ENCODE measurements around the gene USP6NL.

USP6NL gene

DNA sequence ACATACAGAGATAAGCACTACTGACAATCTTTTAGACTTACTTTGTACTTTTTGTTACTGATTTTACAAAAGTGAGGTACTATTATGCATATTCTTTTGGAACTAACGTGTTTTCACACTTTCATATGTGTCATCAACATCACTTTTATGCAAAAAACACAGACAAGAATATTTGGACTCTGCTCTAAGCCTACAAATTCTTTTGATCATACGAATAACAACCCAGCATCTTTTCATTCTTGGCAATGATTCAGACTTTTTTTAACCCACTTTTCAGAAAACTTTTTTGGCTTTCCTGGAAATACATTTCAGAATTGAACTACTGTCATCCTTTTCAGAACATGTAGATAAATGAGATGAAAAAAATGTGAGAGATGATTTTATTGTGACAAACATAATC lies 30.2 kb downstream of the USP6NL start:
- no peak overlapping the region for H3K4me3 ChIP-seq (ENCODE audit: low read length)

DNA sequence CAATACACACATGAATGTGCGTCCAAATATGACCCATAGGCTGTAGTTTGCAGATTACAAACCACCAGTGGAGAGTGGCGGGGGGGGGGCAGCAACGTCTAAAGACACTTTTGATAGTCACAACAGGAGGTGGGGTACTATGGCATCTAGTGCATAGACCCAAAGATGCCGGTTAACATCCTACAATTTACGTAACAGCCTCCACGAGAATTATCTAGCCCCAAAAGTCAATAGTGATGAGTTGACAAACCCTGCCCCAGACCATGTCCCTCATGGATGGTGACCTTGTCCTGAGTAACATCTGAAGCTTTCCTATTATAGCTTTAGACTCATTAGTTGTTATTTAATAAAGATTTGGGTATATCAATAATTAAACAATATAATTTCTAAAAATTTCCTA lies 31.6 kb downstream of the USP6NL start:
- Histone ChIP-seq H3K4me3 (ENCODE audit: low read length) (no peak overlapping the region), H3K36me3 (ENCODE audit: control insufficient read depth, insufficient read depth, low read length) (no peaks in the 10 kb centered on the region), H3K4me1 (ENCODE audit: control insufficient read depth, insufficient read depth, low read length) (no peaks in the 10 kb centered on the region), H3K27me3 (ENCODE audit: control insufficient read depth, insufficient read depth, low read length) (no peaks in the 10 kb centered on the region), H3K9me3 (ENCODE audit: control insufficient read depth, low read length) (no peaks in the 10 kb centered on the region), H3K9ac (ENCODE audit: low read length) (no peak overlapping the region)

More for the DNA sequence above, 30.2 kb downstream of the USP6NL start:
- Histone ChIP-seq H3K4me1 (ENCODE audit: control insufficient read depth, insufficient read depth, low read length) (no peaks in the 10 kb centered on the region), H3K27me3 (ENCODE audit: control insufficient read depth, insufficient read depth, low read length) (no peaks in the 10 kb centered on the region), H3K9me3 (ENCODE audit: control insufficient read depth, low read length) (no peaks in the 10 kb centered on the region), H3K9ac (ENCODE audit: low read length) (no peak overlapping the region), H3K36me3 (ENCODE audit: control insufficient read depth, insufficient read depth, low read length) (no peaks in the 10 kb centered on the region)

DNA sequence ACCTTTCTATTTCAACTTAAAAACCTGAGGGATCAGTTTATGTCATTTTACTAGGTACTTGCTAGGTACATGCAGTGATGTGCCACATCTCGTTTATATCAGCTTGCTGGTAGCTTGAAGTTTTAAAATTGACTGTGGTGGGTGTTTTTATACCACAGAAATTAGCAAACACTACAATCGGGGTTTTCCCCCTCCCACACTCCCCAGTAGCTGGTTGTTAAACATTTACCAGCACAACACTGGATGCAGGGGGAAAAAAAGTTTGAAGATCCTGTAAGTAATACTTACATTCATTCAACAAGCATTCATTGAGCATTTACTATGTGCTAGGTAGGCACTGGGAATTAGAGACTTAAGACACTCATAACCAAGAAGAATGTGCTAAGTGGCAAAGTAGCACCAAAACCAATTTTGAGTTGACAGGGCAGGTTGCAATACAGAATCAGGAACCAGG lies 32.6 kb downstream of the USP6NL start:
- Histone ChIP-seq H3K27me3 (ENCODE audit: control insufficient read depth, insufficient read depth, low read length) (no peaks in the 10 kb centered on the region), H3K9ac (ENCODE audit: low read length) (no peak overlapping the region), H3K4me1 (ENCODE audit: control insufficient read depth, insufficient read depth, low read length) (no peaks in the 10 kb centered on the region), H3K36me3 (ENCODE audit: control insufficient read depth, insufficient read depth, low read length) (no peaks in the 10 kb centered on the region), H3K4me3 (ENCODE audit: low read length) (no peak overlapping the region), H3K9me3 (ENCODE audit: control insufficient read depth, low read length) (no peaks in the 10 kb centered on the region)

DNA sequence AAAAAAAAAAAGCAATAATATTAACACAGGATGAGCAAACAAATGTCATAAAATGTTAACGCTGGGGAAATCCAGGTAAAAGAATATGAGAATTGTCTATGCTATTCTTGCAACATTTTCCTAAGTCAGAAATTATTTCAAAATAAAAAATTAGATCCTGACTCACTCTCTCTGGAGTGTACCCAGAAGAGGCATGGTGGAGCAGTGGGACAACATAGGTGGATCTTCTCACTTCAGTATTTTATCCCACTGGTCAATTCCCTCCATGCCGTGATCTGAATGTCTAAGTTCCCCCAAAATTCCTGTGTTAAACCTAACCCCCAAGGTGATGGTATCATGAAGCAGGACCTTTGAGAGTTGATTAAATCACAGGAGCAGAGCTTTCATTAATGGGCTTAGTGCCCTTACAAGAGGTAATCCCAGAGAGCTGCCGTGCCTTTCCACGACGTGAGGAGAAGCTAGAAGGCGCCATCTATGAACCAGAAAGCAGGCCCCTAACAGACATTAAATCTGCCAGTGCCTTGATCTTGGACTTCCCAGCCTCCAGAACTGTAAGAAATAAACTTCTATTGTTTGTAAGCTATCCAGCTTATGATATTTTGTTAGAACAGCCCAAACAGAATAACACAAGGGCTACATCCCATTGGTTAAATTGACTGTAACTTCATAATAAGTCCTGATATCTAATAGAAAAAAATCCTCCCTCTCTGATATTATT lies 35.2 kb downstream of the USP6NL start:
- H3K4me1 ChIP-seq (ENCODE audit: control insufficient read depth, insufficient read depth, low read length) = no peaks in the 10 kb centered on the region
- H3K9ac ChIP-seq (ENCODE audit: low read length) = no peak overlapping the region
- no peaks in the 10 kb centered on the region for H3K9me3 ChIP-seq (ENCODE audit: control insufficient read depth, low read length)

DNA sequence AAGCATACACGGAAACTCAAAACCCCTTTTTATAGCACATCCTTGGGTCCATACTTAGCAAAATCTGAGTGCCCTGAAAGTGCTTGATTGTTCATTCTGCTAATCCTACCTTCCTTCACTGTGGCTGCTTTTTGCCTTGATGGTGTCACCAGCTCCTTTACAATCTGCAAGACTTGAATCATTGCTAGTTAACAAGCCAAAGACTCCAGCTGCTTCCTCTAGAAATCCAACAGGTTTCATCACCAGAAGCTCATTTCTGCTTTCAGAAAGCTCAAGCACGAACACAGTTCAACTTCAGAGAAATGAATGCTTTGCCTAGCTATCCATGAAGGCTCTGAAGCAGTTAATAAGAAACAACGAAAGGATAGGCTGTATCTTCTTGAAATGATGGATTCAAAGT lies 38.0 kb downstream of the USP6NL start:
- Histone ChIP-seq H3K4me3 (ENCODE audit: low read length) (no peak overlapping the region), H3K9ac (ENCODE audit: low read length) (no peak overlapping the region), H3K27me3 (ENCODE audit: control insufficient read depth, insufficient read depth, low read length) (no peaks in the 10 kb centered on the region), H3K36me3 (ENCODE audit: control insufficient read depth, insufficient read depth, low read length) (no peaks in the 10 kb centered on the region), H3K4me1 (ENCODE audit: control insufficient read depth, insufficient read depth, low read length) (no peaks in the 10 kb centered on the region), H3K9me3 (ENCODE audit: control insufficient read depth, low read length) (no peaks in the 10 kb centered on the region)

More for the DNA sequence above, 35.2 kb downstream of the USP6NL start:
- no peak overlapping the region for H3K4me3 ChIP-seq (ENCODE audit: low read length)
- H3K36me3 ChIP-seq (ENCODE audit: control insufficient read depth, insufficient read depth, low read length) = no peaks in the 10 kb centered on the region
- no peaks in the 10 kb centered on the region for H3K27me3 ChIP-seq (ENCODE audit: control insufficient read depth, insufficient read depth, low read length)

DNA sequence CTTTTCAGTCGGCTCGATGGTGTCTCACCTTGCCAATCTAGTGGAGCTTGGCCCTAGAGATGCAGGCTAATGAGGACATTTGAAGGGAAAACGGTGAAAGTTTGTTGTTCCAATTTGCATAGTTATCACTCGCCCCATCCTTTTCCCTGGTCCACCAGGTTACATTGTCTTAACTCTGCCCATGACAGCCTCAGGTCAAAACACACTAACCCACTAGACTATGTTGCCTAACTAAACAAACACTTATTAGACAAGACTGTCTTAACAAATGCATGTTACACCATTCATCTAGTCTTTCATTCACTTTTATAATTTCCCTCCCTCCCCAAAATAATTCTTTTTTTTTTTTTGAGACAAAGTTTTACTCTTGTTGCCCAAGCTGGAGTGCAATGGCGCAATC lies 40.7 kb downstream of the USP6NL start:
- Histone ChIP-seq H3K9me3 (ENCODE audit: control insufficient read depth, low read length) (no peaks in the 10 kb centered on the region), H3K36me3 (ENCODE audit: control insufficient read depth, insufficient read depth, low read length) (no peaks in the 10 kb centered on the region), H3K27me3 (ENCODE audit: control insufficient read depth, insufficient read depth, low read length) (no peaks in the 10 kb centered on the region), H3K4me1 (ENCODE audit: control insufficient read depth, insufficient read depth, low read length) (no peaks in the 10 kb centered on the region), H3K4me3 (ENCODE audit: low read length) (no peak overlapping the region), H3K9ac (ENCODE audit: low read length) (no peak overlapping the region)

DNA sequence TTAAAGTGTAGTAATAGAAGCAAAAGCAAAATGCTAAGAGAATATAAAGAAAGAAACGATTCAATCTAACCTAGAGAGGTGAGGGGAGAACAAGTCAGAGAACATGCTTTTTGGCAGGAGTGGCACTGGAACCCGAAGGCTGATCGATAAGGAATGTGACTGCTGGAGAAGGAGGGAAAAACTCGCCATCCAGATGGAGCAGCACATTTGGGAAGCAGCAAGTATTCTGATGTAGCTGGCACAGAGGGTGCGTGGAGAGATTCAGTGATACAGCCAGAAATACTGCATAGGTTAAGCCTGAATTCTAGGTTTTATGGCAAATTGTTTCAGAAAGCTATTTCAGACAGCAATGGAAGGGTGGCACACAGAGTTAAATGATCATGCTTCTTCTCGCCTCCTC lies 42.0 kb downstream of the USP6NL start:
- H3K27me3 ChIP-seq (ENCODE audit: control insufficient read depth, insufficient read depth, low read length) = no peaks in the 10 kb centered on the region
- no peaks in the 10 kb centered on the region for H3K4me1 ChIP-seq (ENCODE audit: control insufficient read depth, insufficient read depth, low read length)
- no peaks in the 10 kb centered on the region for H3K9me3 ChIP-seq (ENCODE audit: control insufficient read depth, low read length)
- H3K4me3 ChIP-seq (ENCODE audit: low read length) = no peak overlapping the region
- no peak overlapping the region for H3K9ac ChIP-seq (ENCODE audit: low read length)
- no peaks in the 10 kb centered on the region for H3K36me3 ChIP-seq (ENCODE audit: control insufficient read depth, insufficient read depth, low read length)

DNA sequence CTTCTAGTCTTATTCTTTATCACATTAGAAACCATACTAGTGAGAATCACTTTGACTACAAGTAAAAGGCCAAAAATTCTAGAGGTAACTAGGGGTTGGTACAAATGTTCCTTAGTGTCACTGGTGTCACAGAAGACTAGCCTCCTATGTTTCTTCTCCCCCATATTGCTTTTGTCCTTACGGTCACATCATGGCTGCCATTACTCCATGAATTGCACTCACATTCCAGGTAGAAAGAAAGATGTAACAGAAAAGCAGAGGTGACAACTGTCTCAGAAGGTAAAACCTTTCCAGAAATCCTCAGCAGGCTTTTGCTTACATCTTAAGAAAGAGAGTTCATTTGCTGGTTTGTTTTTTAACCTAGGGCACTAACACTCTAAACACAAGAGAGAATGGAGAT lies 42.9 kb downstream of the USP6NL start:
- no peaks in the 10 kb centered on the region for H3K36me3 ChIP-seq (ENCODE audit: control insufficient read depth, insufficient read depth, low read length)
- peaks cover 3% of the 10 kb centered on the region for H3K4me1 ChIP-seq (ENCODE audit: control insufficient read depth, insufficient read depth, low read length)
- no peak overlapping the region for H3K4me3 ChIP-seq (ENCODE audit: low read length)
- no peaks in the 10 kb centered on the region for H3K9me3 ChIP-seq (ENCODE audit: control insufficient read depth, low read length)
- no peaks in the 10 kb centered on the region for H3K27me3 ChIP-seq (ENCODE audit: control insufficient read depth, insufficient read depth, low read length)
- H3K9ac ChIP-seq (ENCODE audit: low read length) = no peak overlapping the region

DNA sequence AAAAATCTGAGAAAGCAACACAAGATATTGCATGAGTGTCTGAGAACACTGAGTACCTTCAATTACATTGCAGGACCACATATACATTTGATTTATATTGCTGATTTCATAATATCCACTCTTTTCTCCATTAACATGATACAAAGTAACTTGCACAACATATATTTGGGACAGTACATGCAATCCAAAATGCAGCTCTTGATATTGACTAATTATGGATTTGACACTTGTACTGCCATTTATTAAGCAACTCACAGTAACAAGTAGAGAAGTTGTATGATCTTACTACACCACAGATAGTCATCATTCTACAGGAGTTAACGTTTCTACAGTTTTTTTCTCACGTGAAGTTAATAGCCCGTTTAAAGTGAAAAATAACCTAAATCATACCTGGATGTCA lies 46.7 kb downstream of the USP6NL start:
- Histone ChIP-seq H3K36me3 (ENCODE audit: control insufficient read depth, insufficient read depth, low read length) (no peaks in the 10 kb centered on the region), H3K27me3 (ENCODE audit: control insufficient read depth, insufficient read depth, low read length) (no peaks in the 10 kb centered on the region), H3K9me3 (ENCODE audit: control insufficient read depth, low read length) (no peaks in the 10 kb centered on the region), H3K4me1 (ENCODE audit: control insufficient read depth, insufficient read depth, low read length) (peaks cover 8% of the 10 kb centered on the region), H3K4me3 (ENCODE audit: low read length) (no peak overlapping the region), H3K9ac (ENCODE audit: low read length) (no peak overlapping the region)

DNA sequence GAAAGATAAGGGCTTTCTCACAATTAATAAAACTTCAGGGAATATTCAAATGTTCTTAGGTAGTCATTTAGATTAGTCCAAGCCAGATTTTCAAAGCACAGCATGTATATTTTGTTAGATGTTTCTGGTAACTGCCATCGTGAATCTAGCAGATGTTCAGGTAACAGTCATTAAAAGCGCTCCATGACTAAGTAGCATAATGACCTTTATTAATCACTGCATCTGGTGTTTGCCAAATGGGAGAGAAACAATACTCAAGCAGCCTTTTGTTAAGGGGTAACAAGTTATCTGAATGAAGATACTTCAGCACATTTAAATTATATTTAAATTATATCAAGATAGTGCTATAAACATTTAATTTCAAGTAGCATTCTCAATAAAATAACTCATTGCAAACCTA lies 47.5 kb downstream of the USP6NL start:
- Histone ChIP-seq H3K4me3 (ENCODE audit: low read length) (no peak overlapping the region), H3K4me1 (ENCODE audit: control insufficient read depth, insufficient read depth, low read length) (peaks cover 8% of the 10 kb centered on the region), H3K9ac (ENCODE audit: low read length) (no peak overlapping the region), H3K27me3 (ENCODE audit: control insufficient read depth, insufficient read depth, low read length) (no peaks in the 10 kb centered on the region), H3K36me3 (ENCODE audit: control insufficient read depth, insufficient read depth, low read length) (no peaks in the 10 kb centered on the region), H3K9me3 (ENCODE audit: control insufficient read depth, low read length) (no peaks in the 10 kb centered on the region)

DNA sequence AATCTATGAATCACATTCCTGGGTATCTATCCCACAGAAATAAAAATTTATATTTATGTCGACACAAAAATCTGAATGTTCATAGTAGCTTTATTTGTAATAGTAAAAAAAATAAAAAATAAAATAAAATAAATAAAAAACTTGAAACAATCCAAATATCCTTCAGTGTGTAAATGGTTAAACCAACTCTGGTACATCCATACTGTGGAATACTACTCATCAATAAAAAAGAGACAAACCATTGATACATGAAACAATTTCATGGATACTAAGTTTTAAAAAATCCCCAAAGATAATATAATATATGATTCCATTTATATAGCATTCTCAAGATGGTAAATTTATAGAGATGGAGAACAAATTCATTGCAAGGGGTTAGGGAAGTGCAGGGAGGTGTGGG lies 48.6 kb downstream of the USP6NL start:
- Histone ChIP-seq H3K9me3 (ENCODE audit: control insufficient read depth, low read length) (no peaks in the 10 kb centered on the region), H3K4me1 (ENCODE audit: control insufficient read depth, insufficient read depth, low read length) (peaks cover 8% of the 10 kb centered on the region), H3K9ac (ENCODE audit: low read length) (no peak overlapping the region), H3K36me3 (ENCODE audit: control insufficient read depth, insufficient read depth, low read length) (no peaks in the 10 kb centered on the region), H3K27me3 (ENCODE audit: control insufficient read depth, insufficient read depth, low read length) (no peaks in the 10 kb centered on the region), H3K4me3 (ENCODE audit: low read length) (no peak overlapping the region)

DNA sequence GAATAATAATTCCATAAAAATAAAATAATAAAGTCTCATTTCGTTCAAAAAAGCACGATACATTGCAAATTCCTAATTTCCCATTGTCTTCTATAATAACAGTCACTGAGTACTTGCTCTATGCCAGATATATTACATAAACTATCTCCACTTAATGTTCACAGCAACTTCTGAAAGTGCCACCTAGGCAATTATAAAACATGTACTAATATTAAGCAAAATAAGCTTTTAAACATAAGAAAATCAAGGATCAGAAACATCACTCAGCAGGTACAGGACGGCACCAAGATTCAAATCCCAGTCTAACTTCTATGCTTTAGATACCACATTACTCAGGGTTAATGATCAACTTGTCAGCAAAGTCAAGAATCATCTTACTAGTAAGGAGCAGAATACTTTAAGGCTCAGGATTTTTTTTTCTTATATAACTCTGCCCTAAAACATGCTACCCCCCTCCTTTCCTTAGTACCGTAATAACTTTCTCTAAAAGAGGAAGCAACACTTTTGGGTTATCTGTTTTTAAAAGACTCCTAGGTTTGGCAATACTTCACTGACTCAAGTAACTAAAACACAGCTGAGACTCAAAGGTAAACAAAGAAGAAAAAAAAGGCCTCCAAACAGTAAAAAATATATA lies 51.3 kb downstream of the USP6NL start:
- H3K9me3 ChIP-seq (ENCODE audit: control insufficient read depth, low read length) = no peaks in the 10 kb centered on the region
- no peaks in the 10 kb centered on the region for H3K36me3 ChIP-seq (ENCODE audit: control insufficient read depth, insufficient read depth, low read length)
- H3K4me1 ChIP-seq (ENCODE audit: control insufficient read depth, insufficient read depth, low read length) = peaks cover 8% of the 10 kb centered on the region
- H3K4me3 ChIP-seq (ENCODE audit: low read length) = no peak overlapping the region
- H3K27me3 ChIP-seq (ENCODE audit: control insufficient read depth, insufficient read depth, low read length) = no peaks in the 10 kb centered on the region
- no peak overlapping the region for H3K9ac ChIP-seq (ENCODE audit: low read length)

All from mucosa of stomach (tissue), 1 donor.